Measurements from ENCODE around the gene DHRS3. TPM values are rescaled to one million over a fixed set of nuclear protein-coding genes. Genes with fewer than 3 reads are reported as not detected.

DHRS3 gene
- total and polyA plus RNA-seq, 12 donors, result 39.9 to 93.5 (median 63.7) TPM

DNA sequence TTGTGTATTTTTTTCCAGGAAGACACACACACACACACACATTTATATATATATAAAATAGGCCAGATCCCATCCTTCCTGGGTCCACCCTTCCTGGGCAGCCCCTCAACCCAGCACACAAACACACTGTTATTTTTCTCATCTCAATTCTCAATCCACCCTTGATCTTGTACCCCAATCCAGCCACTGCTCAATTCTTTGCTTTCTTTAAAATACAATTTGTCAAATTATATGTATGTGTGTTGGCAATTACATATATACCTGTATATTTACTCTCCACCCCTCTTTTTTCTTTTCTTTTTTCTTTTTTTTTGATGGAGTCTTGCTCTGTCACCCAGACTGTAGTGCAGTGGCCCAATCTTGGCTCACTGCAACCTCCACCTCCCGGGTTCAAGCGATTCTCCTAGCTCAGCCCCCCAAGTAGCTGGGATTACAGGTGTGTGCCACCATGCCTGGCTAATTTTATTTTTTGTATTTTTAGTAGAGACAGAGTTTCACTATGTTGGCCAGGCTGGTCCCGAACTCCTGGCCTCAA is 88.3 kb downstream of the DHRS3 start:
- WGBS, 2 donors, result 95 to 97% methylated on average over 3 of the region's 3 CpGs
- intact Hi-C loops (cut with DNase I), result no loop called here
- no peak for ATAC-seq

DNA sequence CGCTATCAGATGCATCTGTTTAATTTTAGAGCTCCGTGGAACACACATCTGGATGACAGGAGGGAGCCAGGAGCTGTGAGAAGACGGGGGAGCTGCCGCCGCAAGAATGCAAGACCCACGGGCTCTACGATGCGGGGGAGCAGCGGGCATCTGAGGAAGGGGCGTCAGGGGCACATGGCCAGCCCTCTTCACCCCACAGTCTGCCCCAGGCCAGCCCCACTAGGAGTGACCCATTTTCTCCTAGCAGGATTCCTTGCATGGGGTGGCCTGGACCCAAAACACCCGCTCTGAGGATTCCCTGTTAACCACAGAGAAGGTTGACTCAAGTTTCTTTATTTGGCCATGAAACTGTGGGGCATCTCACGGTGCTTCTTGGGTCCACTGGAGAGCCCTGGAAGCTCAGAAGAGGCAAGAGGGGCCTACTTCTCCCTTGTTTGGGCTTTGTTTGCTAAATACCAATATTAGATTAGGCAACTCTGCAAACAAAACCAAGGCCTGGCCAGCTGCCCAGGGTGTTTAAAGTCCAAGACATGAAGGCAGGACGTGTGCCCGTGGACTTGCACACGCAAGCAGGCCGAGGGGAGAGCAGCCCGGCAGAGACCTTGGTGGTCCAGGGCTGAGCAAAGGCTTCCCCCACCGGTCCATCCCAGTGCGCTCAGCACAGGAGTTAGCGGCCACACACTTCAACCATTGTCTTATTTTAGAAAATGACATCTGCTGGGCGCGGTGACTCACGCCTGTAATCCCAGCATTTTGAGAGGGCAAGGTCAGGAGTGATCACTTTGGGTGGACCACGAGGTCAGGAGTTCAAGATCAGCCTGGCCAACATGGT is 89.8 kb downstream of the DHRS3 start:
- Histone ChIP-seq H3K4me1 (peaks cover 0 to 27% (median 11%) of the 10 kb centered on the region in 9 donors), H3K27me3 (no peaks in the 10 kb centered on the region), H3K4me3 (no peak overlapping the region), H3K27ac (no peak overlapping the region), H3K36me3 (no peaks in the 10 kb centered on the region), H3K9me3 (no peaks in the 10 kb centered on the region)
- DNase-seq (peak in 1 of 2 donors; percentile 54), ATAC-seq (peak in 7 of 8 donors; percentile 13 to 44 (median 30))
- intact Hi-C loops (cut with DNase I), result no loop called here
- TF ChIP-seq, protein P1, sequence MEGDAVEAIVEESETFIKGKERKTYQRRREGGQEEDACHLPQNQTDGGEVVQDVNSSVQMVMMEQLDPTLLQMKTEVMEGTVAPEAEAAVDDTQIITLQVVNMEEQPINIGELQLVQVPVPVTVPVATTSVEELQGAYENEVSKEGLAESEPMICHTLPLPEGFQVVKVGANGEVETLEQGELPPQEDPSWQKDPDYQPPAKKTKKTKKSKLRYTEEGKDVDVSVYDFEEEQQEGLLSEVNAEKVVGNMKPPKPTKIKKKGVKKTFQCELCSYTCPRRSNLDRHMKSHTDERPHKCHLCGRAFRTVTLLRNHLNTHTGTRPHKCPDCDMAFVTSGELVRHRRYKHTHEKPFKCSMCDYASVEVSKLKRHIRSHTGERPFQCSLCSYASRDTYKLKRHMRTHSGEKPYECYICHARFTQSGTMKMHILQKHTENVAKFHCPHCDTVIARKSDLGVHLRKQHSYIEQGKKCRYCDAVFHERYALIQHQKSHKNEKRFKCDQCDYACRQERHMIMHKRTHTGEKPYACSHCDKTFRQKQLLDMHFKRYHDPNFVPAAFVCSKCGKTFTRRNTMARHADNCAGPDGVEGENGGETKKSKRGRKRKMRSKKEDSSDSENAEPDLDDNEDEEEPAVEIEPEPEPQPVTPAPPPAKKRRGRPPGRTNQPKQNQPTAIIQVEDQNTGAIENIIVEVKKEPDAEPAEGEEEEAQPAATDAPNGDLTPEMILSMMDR (IDR thresholded peaks at IDR 0.05), result no peak
- WGBS, 2 donors, result 86 to 92% methylated on average over 24 of the region's 24 CpGs

More for the DNA sequence above, 88.3 kb downstream of the DHRS3 start:
- DNase-seq, result no peak
- Histone ChIP-seq H3K4me3 (no peak overlapping the region), H3K27me3 (no peaks in the 10 kb centered on the region), H3K4me1 (peaks cover 0 to 27% (median 11%) of the 10 kb centered on the region in 9 donors), H3K9me3 (no peaks in the 10 kb centered on the region), H3K27ac (no peak overlapping the region), H3K36me3 (no peaks in the 10 kb centered on the region)
- TF ChIP-seq, protein P1 (IDR thresholded peaks at IDR 0.05), result no peak

DNA sequence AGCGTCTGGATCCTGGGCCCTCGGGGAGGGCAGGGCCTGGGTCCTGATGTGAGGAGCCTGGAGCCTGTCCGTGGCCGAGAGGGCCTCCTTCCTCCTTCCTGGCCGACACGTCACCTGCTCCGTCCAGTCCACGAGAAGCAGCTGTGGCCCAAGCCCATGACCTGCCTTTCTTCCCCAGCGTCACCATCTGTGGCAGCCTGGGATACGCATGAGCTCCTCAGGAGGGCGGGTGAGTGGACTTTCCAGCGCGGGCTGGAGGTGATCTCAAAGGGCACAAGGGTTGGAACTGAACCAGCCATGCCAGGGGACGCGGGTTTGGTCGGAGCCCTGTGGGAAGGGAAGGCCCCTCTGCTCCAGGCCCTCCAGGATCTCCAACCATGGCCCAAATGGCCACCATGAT is 90.4 kb downstream of the DHRS3 start:
- TF ChIP-seq, protein P1 (IDR thresholded peaks at IDR 0.05), result no peak
- peak in 1 of 8 donors; percentile 16 for ATAC-seq
- Histone ChIP-seq H3K27ac (no peak overlapping the region), H3K27me3 (no peaks in the 10 kb centered on the region), H3K9me3 (no peaks in the 10 kb centered on the region), H3K36me3 (no peaks in the 10 kb centered on the region), H3K4me1 (peaks cover 0 to 27% (median 11%) of the 10 kb centered on the region in 9 donors), H3K4me3 (no peak overlapping the region)
- 97 to 98% methylated on average over 16 of the region's 16 CpGs for WGBS, 2 donors
- intact Hi-C loops (cut with DNase I), result no loop called here
- DNase-seq, result no peak

DNA sequence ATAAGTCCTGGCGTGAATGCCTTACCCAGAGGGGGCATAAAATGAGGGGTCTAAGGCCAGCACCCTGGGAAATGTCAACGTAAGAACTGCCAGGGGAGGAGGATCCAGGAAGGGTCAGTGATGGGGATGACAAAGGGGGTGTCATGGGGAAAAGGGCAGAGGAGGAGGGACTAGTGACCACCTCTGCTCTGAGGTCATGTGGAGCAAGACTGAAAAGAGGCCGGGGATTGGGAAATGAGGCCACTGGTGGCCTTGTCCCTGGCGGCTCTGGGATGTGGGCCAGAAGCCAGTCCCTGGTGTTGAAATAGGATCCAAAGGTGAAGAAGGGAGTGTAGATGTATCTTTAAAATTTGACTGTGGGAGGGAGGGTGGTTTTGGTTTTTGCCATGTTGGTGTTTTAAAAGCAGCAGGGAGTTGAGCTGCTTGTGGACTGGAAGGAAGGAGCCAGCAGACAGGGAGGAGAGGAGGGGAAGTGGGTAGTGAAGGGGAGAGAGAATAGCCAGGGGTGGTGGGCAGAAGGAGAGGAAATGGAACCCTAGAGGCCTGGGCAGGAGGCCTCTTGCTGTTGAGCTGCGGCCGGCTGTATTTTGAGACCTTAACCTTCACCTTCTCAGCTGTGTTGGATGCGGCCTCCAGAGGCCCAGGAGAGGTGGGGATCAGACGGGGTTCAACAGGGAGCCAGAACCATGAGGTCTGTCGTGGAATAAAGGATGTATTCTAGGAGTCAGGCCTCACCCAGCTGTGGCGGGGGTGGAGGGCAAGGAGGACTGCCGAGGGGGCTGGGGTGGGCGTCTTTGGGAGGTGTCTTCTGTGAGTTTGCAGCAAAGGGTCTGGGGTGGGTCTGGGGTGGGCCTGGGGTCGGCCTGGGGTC is 92.5 kb downstream of the DHRS3 start:
- TF ChIP-seq, protein P1 (IDR thresholded peaks at IDR 0.05), result no peak
- no peaks in the 10 kb centered on the region for H3K9me3 ChIP-seq
- H3K27ac ChIP-seq, result peak overlapping the region in 1 of 10 donors; percentile 26
- H3K36me3 ChIP-seq, result no peaks in the 10 kb centered on the region
- H3K27me3 ChIP-seq, result no peaks in the 10 kb centered on the region
- H3K4me3 ChIP-seq, result no peak overlapping the region
- WGBS, 2 donors, result 84 to 86% methylated on average over 13 of the region's 13 CpGs
- peak in 3 of 8 donors; percentile 31 to 84 (median 61) for ATAC-seq
- peaks cover 0 to 27% (median 11%) of the 10 kb centered on the region in 9 donors for H3K4me1 ChIP-seq
- no peak for DNase-seq
- intact Hi-C loops (cut with DNase I), result no loop called here
